Measurements from ENCODE around the gene PCDHB14.

DNA sequence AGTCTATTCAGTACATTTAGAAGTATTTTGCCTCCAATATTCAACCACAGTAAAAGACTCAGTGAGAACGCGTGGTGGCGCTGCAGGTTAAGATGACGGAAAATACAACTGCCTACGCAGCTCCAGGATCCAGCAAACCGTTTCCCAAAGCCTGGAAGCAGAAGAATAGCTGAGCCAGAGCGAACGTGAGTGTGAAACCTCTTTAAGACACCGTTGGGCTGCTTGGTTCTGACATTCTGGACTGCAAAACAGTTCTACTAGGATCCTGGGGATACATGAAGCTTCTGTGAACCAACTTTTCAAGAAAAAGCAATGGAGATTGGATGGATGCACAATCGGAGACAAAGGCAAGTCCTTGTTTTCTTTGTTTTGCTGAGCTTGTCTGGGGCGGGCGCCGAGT lies 40.9 kb upstream of the PCDHB14 start, which contains the start of gene PCDHB16:
- TF ChIP-seq ZNF274 (IDR thresholded peaks at IDR 0.05; ENCODE audit: low read length) (no peak), ZNF274 (tag by site-specific recombination; IDR thresholded peaks at IDR 0.05; ENCODE audit: borderline replicate concordance) (no peak), ZNF391 (tag by site-specific recombination; IDR thresholded peaks at IDR 0.05; ENCODE audit: borderline replicate concordance, low read depth) (no peak), ZNF626 (tag by site-specific recombination; IDR thresholded peaks at IDR 0.05) (no peak), ZNF449 (tag by site-specific recombination; IDR thresholded peaks at IDR 0.05) (no peak), SP2 (tag by site-specific recombination; IDR thresholded peaks at IDR 0.05) (no peak), ZNF670 (tag by site-specific recombination; IDR thresholded peaks at IDR 0.05; ENCODE audit: low read depth) (no peak), ZBTB48 (tag by site-specific recombination; IDR thresholded peaks at IDR 0.05) (no peak)
- TF ChIP-seq, protein P1, sequence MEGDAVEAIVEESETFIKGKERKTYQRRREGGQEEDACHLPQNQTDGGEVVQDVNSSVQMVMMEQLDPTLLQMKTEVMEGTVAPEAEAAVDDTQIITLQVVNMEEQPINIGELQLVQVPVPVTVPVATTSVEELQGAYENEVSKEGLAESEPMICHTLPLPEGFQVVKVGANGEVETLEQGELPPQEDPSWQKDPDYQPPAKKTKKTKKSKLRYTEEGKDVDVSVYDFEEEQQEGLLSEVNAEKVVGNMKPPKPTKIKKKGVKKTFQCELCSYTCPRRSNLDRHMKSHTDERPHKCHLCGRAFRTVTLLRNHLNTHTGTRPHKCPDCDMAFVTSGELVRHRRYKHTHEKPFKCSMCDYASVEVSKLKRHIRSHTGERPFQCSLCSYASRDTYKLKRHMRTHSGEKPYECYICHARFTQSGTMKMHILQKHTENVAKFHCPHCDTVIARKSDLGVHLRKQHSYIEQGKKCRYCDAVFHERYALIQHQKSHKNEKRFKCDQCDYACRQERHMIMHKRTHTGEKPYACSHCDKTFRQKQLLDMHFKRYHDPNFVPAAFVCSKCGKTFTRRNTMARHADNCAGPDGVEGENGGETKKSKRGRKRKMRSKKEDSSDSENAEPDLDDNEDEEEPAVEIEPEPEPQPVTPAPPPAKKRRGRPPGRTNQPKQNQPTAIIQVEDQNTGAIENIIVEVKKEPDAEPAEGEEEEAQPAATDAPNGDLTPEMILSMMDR (tag by site-specific recombination; IDR thresholded peaks at IDR 0.05) = no peak

Measured in HEK293 (cell line).